Measurements from ENCODE around the gene STAT3. TPM values are rescaled to one million over a fixed set of nuclear protein-coding genes. Genes with fewer than 3 reads are reported as not detected.

Gene STAT3
- total and polyA plus RNA-seq, 2 of the 13 experiments (the other 11 are each of a cell fraction or from before 2014, with no cell fraction given): 61.8 to 62.4 TPM

GRCh38 chr17:42276609-42277341, 111.5 kb downstream of the STAT3 start (continued):
- peak; percentile 69 for TF ChIP-seq ZNF407 (CRISPR knock-in tag; IDR thresholded peaks at IDR 0.05; ENCODE audit: not compliant biosample characterization)
- 0 out of 2 replicates have a peak, but pooled peaks have one; percentile 42 for TF ChIP-seq CERS6 (CRISPR knock-in tag; IDR thresholded peaks at IDR 0.05)
- TF ChIP-seq ZNF780A (CRISPR knock-in tag; IDR thresholded peaks at IDR 0.05): no peak
- peak; percentile 23; the same call in 1 of the 2 replicates for TF ChIP-seq ZNF296 (CRISPR knock-in tag; conservative IDR thresholded peaks at IDR 0.05)
- TF ChIP-seq GMEB2 (CRISPR knock-in tag; IDR thresholded peaks at IDR 0.05; ENCODE audit: low read depth): no peak
- no peak for TF ChIP-seq SOX6 (IDR thresholded peaks at IDR 0.05)
- TF ChIP-seq SOX6 (CRISPR knock-in tag; IDR thresholded peaks at IDR 0.05): peak; percentile 77
- no peak for TF ChIP-seq ZNF234 (CRISPR knock-in tag; conservative IDR thresholded peaks at IDR 0.05)
- no peak for TF ChIP-seq PAWR (CRISPR knock-in tag; IDR thresholded peaks at IDR 0.05; ENCODE audit: borderline replicate concordance)
- TF ChIP-seq CC2D1A (CRISPR knock-in tag; IDR thresholded peaks at IDR 0.05): no peak
- peak; percentile 88 for TF ChIP-seq AGO2 (optimal IDR thresholded peaks at IDR 0.05; ENCODE audit: low read depth, low read length)
- peak in 1 of 2 experiments; percentile 43; a peak in 1 of 4 replicates for TF ChIP-seq POLR2A (IDR thresholded peaks at IDR 0.05; ENCODE audit: insufficient read depth in 1 of 2, low read depth in 2 of 2, low read length in 2 of 2)
- TF ChIP-seq THRA (CRISPR knock-in tag; IDR thresholded peaks at IDR 0.05; ENCODE audit: borderline replicate concordance): peak; percentile 98
- peak; percentile 26; the same call in 1 of the 2 replicates for TF ChIP-seq TBX3 (IDR thresholded peaks at IDR 0.05; ENCODE audit: borderline replicate concordance)
- TF ChIP-seq ZNF660 (CRISPR knock-in tag; IDR thresholded peaks at IDR 0.05; ENCODE audit: borderline replicate concordance, low read depth): no peak
- TF ChIP-seq ZNF781 (CRISPR knock-in tag; IDR thresholded peaks at IDR 0.05; ENCODE audit: borderline replicate concordance, not compliant biosample characterization): no peak
